ENCODE results near the gene DNAJA4. TPM values are rescaled to one million over a fixed set of nuclear protein-coding genes. Genes with fewer than 3 reads are reported as not detected.

DNAJA4 gene
- total and polyA plus RNA-seq, 2 of the 13 experiments (the other 11 are each of a cell fraction or from before 2014, with no cell fraction given), result not detected

GRCh38 chr15:78243491-78243941, 20.8 kb upstream of the DNAJA4 start:
- 13% methylated on average over 5 of the region's 6 CpGs for WGBS (ENCODE audit: low lambda C conversion rate)
- POLR2A ChIA-PET, result no interaction called here
- intact Hi-C loops (cut with micrococcal nuclease; ENCODE audit: unreplicated experiment), result no loop called here
- FAIRE-seq (no peak), ATAC-seq (peak; percentile 50), DNase-seq (ENCODE audit: low spot score) (no peak)
- H4K20me1 ChIP-seq (ENCODE audit: insufficient read depth, low read length), result no peaks in the 10 kb centered on the region
- BruUV-seq (replicated peaks), result no TSS peak
- H3K9ac ChIP-seq (ENCODE audit: insufficient read depth, low read depth, low read length), result no peak overlapping the region
- H3K9me3 ChIP-seq (ENCODE audit: low read length), result no peaks in the 10 kb centered on the region
- H2AFZ ChIP-seq (ENCODE audit: low read length), result no peak overlapping the region
- in situ Hi-C loops (cut with HindIII; ENCODE audit: extremely low pct_ligation_motif_present, low pct_unique_long_range_greater_than_20kb), result loop anchor here (5.0 to 25.0 kb wide), 3 partner anchors 66 to 281 kb away; no protein-coding TSS in a partner anchor
- peaks cover 32% of the 10 kb centered on the region for H3K4me1 ChIP-seq (ENCODE audit: insufficient read depth, low read length)
- TF ChIP-seq EHMT2 (IDR thresholded peaks at IDR 0.05; ENCODE audit: borderline replicate concordance, low read depth, low read length) (no peak), ATF6 (CRISPR knock-in tag; conservative IDR thresholded peaks at IDR 0.05) (no peak), AHR (CRISPR knock-in tag; IDR thresholded peaks at IDR 0.05) (no peak), NKX3-1 (CRISPR knock-in tag; IDR thresholded peaks at IDR 0.05) (no peak)
- H3K36me3 ChIP-seq (replicated peaks in 1 of 2; ENCODE audit: control insufficient read depth in 1 of 2, insufficient read depth in 2 of 2, low read length in 2 of 2), result no peaks in the 10 kb centered on the region
- CTCF ChIA-PET (ENCODE audit: low intra/inter-chr PET ratio, low total read pairs), result no interaction called here
- H3K4me2 ChIP-seq (ENCODE audit: low read depth, low read length), result peak overlapping the region; percentile 25; the same call in 1 of the 2 replicates
- H3K4me3 ChIP-seq (replicated peaks in 1 of 3; ENCODE audit: insufficient read depth in 1 of 3, low read depth in 2 of 3, low read length in 3 of 3), result no peak overlapping the region
- H3K27me3 ChIP-seq (ENCODE audit: control insufficient read depth in 1 of 2, insufficient read depth in 2 of 2, low read length in 2 of 2), result no peaks in the 10 kb centered on the region
- no peaks in the 10 kb centered on the region for H3K79me2 ChIP-seq (ENCODE audit: insufficient read depth, low read length)
- H3K27ac ChIP-seq (ENCODE audit: extremely low read length, insufficient read depth, low read length), result no peak overlapping the region

- ATAC-seq (0 out of 3 replicates have a peak, but pooled peaks have one; percentile 9), FAIRE-seq (no peak), DNase-seq (ENCODE audit: low spot score) (peak; percentile 24)
- H3K9ac ChIP-seq (ENCODE audit: insufficient read depth, low read depth, low read length), result no peak overlapping the region
- H3K4me2 ChIP-seq (ENCODE audit: low read depth, low read length), result peak overlapping the region; percentile 25
- H2AFZ ChIP-seq (ENCODE audit: low read length), result no peak overlapping the region
- no peaks in the 10 kb centered on the region for H4K20me1 ChIP-seq (ENCODE audit: insufficient read depth, low read length)
- no peak overlapping the region for H3K4me3 ChIP-seq (replicated peaks in 1 of 3; ENCODE audit: insufficient read depth in 1 of 3, low read depth in 2 of 3, low read length in 3 of 3)
- ChIA-PET CTCF (ENCODE audit: low intra/inter-chr PET ratio, low total read pairs) (no interaction called here), POLR2A (no interaction called here)
- H3K79me2 ChIP-seq (ENCODE audit: insufficient read depth, low read length), result no peaks in the 10 kb centered on the region
- WGBS (ENCODE audit: low lambda C conversion rate), result 16% methylated on average over 5 of the region's 6 CpGs
- TF ChIP-seq NR2F1 (CRISPR knock-in tag; IDR thresholded peaks at IDR 0.05), result peak in 1 of 2 experiments; percentile 33; a peak in 1 of 4 replicates
- no peak for TF ChIP-seq ZNF562 (CRISPR knock-in tag; IDR thresholded peaks at IDR 0.05; ENCODE audit: borderline replicate concordance)
- peak; percentile 54 for TF ChIP-seq NR2F6 (IDR thresholded peaks at IDR 0.05)
- no peak for TF ChIP-seq NR2F6 (CRISPR knock-in tag; IDR thresholded peaks at IDR 0.05)
- BruUV-seq (replicated peaks), result no TSS peak
- no peaks in the 10 kb centered on the region for H3K9me3 ChIP-seq (ENCODE audit: low read length)
- peaks cover 32% of the 10 kb centered on the region for H3K4me1 ChIP-seq (ENCODE audit: insufficient read depth, low read length)
- intact Hi-C loops (cut with micrococcal nuclease; ENCODE audit: unreplicated experiment), result no loop called here
- H3K27me3 ChIP-seq (ENCODE audit: control insufficient read depth in 1 of 2, insufficient read depth in 2 of 2, low read length in 2 of 2), result no peaks in the 10 kb centered on the region
- no peaks in the 10 kb centered on the region for H3K36me3 ChIP-seq (replicated peaks in 1 of 2; ENCODE audit: control insufficient read depth in 1 of 2, insufficient read depth in 2 of 2, low read length in 2 of 2)
- in situ Hi-C loops (cut with HindIII; ENCODE audit: extremely low pct_ligation_motif_present, low pct_unique_long_range_greater_than_20kb), result loop anchor here (5.0 to 25.0 kb wide), 3 partner anchors 67 to 282 kb away; no protein-coding TSS in a partner anchor
- H3K27ac ChIP-seq (ENCODE audit: extremely low read length, insufficient read depth, low read length), result no peak overlapping the region
Measured at GRCh38 chr15:78244101-78244500, 20.3 kb upstream of the DNAJA4 start.

All from HepG2 (cell line).